HEK293T (cell line): Measurements from ENCODE around the gene CELSR1.

Experiments used
- ARNT ChIP-seq: fragments of 450-650 bp; IDR thresholded peaks from 2 replicates; pipeline ENCODE4 v1.6.1; 2017; ENCODE audit warnings: mild to moderate bottlenecking
- BHLHE40 ChIP-seq: fragments of 450-650 bp; IDR thresholded peaks from 2 replicates; pipeline ENCODE4 v1.6.1; 2016; ENCODE audit warnings: mild to moderate bottlenecking, moderate library complexity, borderline replicate concordance
- CTBP1 ChIP-seq: fragments of 450-650 bp; IDR thresholded peaks from 2 replicates; pipeline ENCODE4 v1.6.1; 2016; ENCODE audit warnings: borderline replicate concordance
- FOXM1 ChIP-seq: fragments of 450-650 bp; IDR thresholded peaks from 2 replicates; pipeline ENCODE4 v1.6.1; 2017; ENCODE audit warnings: mild to moderate bottlenecking, borderline replicate concordance
- HDGF ChIP-seq: fragments of 450-650 bp; IDR thresholded peaks from 2 replicates; pipeline ENCODE4 v1.6.1; 2017; ENCODE audit warnings: antibody characterized with exemption, borderline replicate concordance
- PKNOX1 ChIP-seq: fragments of 450-650 bp; IDR thresholded peaks from 2 replicates; pipeline ENCODE4 v1.6.1; 2016
- TARDBP ChIP-seq: fragments of 450-650 bp; IDR thresholded peaks from 2 replicates; pipeline ENCODE4 v1.6.1; 2016
- ZNF384 ChIP-seq: fragments of 450-650 bp; IDR thresholded peaks from 2 replicates; pipeline ENCODE4 v1.6.1; 2016

- TF ChIP-seq FOXM1 (no peak), HDGF (no peak), BHLHE40 (no peak), ARNT (no peak), CTBP1 (no peak), ZNF384 (no peak), PKNOX1 (no peak), TARDBP (no peak)
Observed at GRCh38 chr22:46372686-46373085, 164.7 kb downstream of the CELSR1 start.
